ENCODE results near the gene NFATC3.

The NFATC3 gene

DNA sequence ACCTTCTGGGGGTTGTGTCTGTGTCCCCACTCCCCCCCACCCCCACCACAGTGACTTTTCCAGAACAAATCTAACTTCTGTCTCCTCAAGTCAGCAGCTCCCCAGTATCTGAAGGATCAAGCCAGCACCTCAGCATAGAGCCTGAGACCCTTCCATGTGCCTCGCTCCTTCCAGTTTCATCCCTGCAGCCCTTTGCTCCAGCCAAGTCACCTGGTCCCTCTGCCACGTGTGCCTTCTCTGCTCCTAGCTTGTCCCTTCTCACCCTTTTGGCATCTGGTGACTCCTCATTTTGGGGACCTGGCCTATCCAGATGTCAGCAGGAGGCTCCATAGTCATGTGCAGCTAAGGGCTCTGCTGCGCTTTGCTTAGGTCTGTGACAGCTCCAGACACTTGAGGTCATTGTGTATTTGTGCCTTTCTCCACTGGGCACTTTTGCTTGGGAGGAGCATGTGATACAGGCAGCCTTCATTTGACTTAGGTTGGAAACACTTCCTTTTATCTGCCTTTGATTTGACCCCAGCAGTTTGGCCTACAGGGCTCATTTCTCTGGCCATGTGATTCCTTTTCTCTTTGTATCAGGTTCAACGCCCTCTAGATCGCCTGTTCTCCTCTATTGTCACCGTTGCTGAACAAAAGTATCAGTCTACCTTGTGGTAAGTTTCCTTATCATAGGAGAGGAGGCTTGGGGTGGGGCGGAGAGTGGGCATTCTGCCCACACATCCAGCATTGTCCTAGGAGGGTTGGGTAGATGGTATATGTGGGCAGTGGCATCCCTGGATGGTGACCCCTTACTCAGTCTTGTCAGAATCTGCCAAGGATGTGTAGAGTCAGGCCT, 7.1 kb upstream of the NFATC3 start:
- Histone ChIP-seq H3K9ac (ENCODE audit: low read length) (no peak overlapping the region), H3K79me1 (ENCODE audit: low read length) (no peaks in the 10 kb centered on the region), H3K4ac (ENCODE audit: low read depth, low read length) (no peak overlapping the region), H3K27ac (ENCODE audit: low read depth, low read length) (no peak overlapping the region), H3K4me2 (ENCODE audit: low read length) (no peak overlapping the region), H3K18ac (ENCODE audit: low read length) (no peak overlapping the region), H3K4me1 (ENCODE audit: control insufficient read depth in 1 of 2, insufficient read depth in 2 of 2, low read length in 2 of 2) (peaks cover 0 to 2% of the 10 kb centered on the region in 2 experiments), H2AK5ac (ENCODE audit: low read length) (no peak overlapping the region), H3K23ac (ENCODE audit: low read length) (no peak overlapping the region), H2BK5ac (ENCODE audit: low read depth, low read length, poor library complexity) (no peak overlapping the region), H4K91ac (ENCODE audit: low read depth, low read length) (no peak overlapping the region), H3K14ac (ENCODE audit: low read length) (no peak overlapping the region), H2BK120ac (ENCODE audit: insufficient read depth, low read length, poor library complexity) (no peak overlapping the region), H2BK12ac (ENCODE audit: low read length) (no peak overlapping the region), H2AFZ (ENCODE audit: insufficient read depth, low read length, poor library complexity) (no peak overlapping the region), H3K4me3 (ENCODE audit: low read depth, low read length) (no peak overlapping the region), H3K9me3 (ENCODE audit: insufficient read depth, low read depth, low read length) (no peaks in the 10 kb centered on the region), H3K79me2 (ENCODE audit: control insufficient read depth, insufficient read depth, low read length, poor library complexity) (no peaks in the 10 kb centered on the region), H3K36me3 (ENCODE audit: control insufficient read depth in 1 of 2, insufficient read depth in 2 of 2, low read length in 2 of 2) (peaks cover 32 to 50% of the 10 kb centered on the region in 2 experiments), H4K12ac (ENCODE audit: low read depth, low read length) (no peak overlapping the region), H4K8ac (ENCODE audit: low read depth, low read length) (no peak overlapping the region), H3K27me3 (ENCODE audit: insufficient read depth, low read length) (no peaks in the 10 kb centered on the region)
- DNase-seq = no peak
- WGBS (ENCODE audit: extremely low coverage, insufficient coverage, insufficient read length) = no CpG with 5 or more reads among the region's 7 CpGs

DNA sequence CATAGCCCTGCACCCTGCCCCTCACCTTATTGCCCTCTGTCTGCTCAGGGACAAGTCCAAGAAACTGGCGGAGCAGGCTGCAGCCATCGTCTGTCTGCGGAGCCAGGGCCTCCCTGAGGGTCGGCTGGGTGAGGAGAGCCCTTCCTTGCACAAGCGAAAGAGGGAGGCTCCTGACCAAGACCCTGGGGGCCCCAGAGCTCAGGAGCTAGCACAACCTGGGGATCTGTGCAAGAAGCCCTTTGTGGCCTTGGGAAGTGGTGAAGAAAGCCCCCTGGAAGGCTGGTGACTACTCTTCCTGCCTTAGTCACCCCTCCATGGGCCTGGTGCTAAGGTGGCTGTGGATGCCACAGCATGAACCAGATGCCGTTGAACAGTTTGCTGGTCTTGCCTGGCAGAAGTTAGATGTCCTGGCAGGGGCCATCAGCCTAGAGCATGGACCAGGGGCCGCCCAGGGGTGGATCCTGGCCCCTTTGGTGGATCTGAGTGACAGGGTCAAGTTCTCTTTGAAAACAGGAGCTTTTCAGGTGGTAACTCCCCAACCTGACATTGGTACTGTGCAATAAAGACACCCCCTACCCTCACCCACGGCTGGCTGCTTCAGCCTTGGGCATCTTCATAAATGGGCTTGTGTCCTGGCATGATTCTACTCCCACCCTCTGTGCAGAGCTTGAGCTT, 6.3 kb upstream of the NFATC3 start:
- Histone ChIP-seq H2AK5ac (ENCODE audit: low read length) (no peak overlapping the region), H2BK12ac (ENCODE audit: low read length) (no peak overlapping the region), H3K27ac (ENCODE audit: low read depth, low read length) (no peak overlapping the region), H2BK5ac (ENCODE audit: low read depth, low read length, poor library complexity) (no peak overlapping the region), H4K91ac (ENCODE audit: low read depth, low read length) (no peak overlapping the region), H3K36me3 (ENCODE audit: control insufficient read depth in 1 of 2, insufficient read depth in 2 of 2, low read length in 2 of 2) (peaks cover 30 to 47% of the 10 kb centered on the region in 2 experiments), H4K12ac (ENCODE audit: low read depth, low read length) (no peak overlapping the region), H3K14ac (ENCODE audit: low read length) (no peak overlapping the region), H2AFZ (ENCODE audit: insufficient read depth, low read length, poor library complexity) (no peak overlapping the region), H3K4me2 (ENCODE audit: low read length) (no peak overlapping the region), H3K9ac (ENCODE audit: low read length) (no peak overlapping the region), H3K9me3 (ENCODE audit: insufficient read depth, low read depth, low read length) (no peaks in the 10 kb centered on the region), H4K8ac (ENCODE audit: low read depth, low read length) (no peak overlapping the region), H2BK120ac (ENCODE audit: insufficient read depth, low read length, poor library complexity) (no peak overlapping the region), H3K4me1 (ENCODE audit: control insufficient read depth in 1 of 2, insufficient read depth in 2 of 2, low read length in 2 of 2) (peaks cover 0 to 8% of the 10 kb centered on the region in 2 experiments), H3K4me3 (ENCODE audit: low read depth, low read length) (no peak overlapping the region), H3K79me1 (ENCODE audit: low read length) (peaks cover 2% of the 10 kb centered on the region), H3K27me3 (ENCODE audit: insufficient read depth, low read length) (no peaks in the 10 kb centered on the region), H3K4ac (ENCODE audit: low read depth, low read length) (no peak overlapping the region), H3K23ac (ENCODE audit: low read length) (no peak overlapping the region), H3K79me2 (ENCODE audit: control insufficient read depth, insufficient read depth, low read length, poor library complexity) (no peaks in the 10 kb centered on the region), H3K18ac (ENCODE audit: low read length) (no peak overlapping the region)
- no CpG with 5 or more reads among the region's 8 CpGs for whole genome bisulfite sequencing (ENCODE audit: extremely low coverage, insufficient coverage, insufficient read length)
- no peak for DNase-seq

DNA sequence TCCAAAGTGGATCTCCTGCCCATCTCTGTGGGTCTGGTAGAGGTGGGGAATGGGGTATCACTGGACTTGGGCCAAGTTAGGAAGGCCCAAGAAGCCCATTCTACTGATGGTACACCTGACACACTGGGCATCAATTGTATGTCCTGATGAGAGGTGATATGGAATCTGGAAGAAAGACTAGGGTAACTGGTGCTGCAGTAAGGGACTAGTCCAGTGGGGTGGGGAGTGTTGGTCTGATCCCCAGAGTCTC, 5.9 kb upstream of the NFATC3 start:
- no peak overlapping the region for H4K12ac ChIP-seq (ENCODE audit: low read depth, low read length)
- no peak overlapping the region for H3K23ac ChIP-seq (ENCODE audit: low read length)
- H3K9me3 ChIP-seq (ENCODE audit: insufficient read depth, low read depth, low read length) = no peaks in the 10 kb centered on the region
- no peak for DNase-seq
- H3K14ac ChIP-seq (ENCODE audit: low read length) = no peak overlapping the region
- H2AFZ ChIP-seq (ENCODE audit: insufficient read depth, low read length, poor library complexity) = no peak overlapping the region
- no peak overlapping the region for H4K91ac ChIP-seq (ENCODE audit: low read depth, low read length)
- no peak overlapping the region for H3K4ac ChIP-seq (ENCODE audit: low read depth, low read length)
- peaks cover 4 to 12% of the 10 kb centered on the region in 2 experiments for H3K4me1 ChIP-seq (ENCODE audit: control insufficient read depth in 1 of 2, insufficient read depth in 2 of 2, low read length in 2 of 2)
- H3K18ac ChIP-seq (ENCODE audit: low read length) = no peak overlapping the region
- H4K8ac ChIP-seq (ENCODE audit: low read depth, low read length) = no peak overlapping the region
- no peaks in the 10 kb centered on the region for H3K27me3 ChIP-seq (ENCODE audit: insufficient read depth, low read length)
- H3K79me2 ChIP-seq (ENCODE audit: control insufficient read depth, insufficient read depth, low read length, poor library complexity) = peaks cover under 1% of the 10 kb centered on the region
- no peak overlapping the region for H2AK5ac ChIP-seq (ENCODE audit: low read length)
- H2BK12ac ChIP-seq (ENCODE audit: low read length) = no peak overlapping the region
- H3K36me3 ChIP-seq (ENCODE audit: control insufficient read depth in 1 of 2, insufficient read depth in 2 of 2, low read length in 2 of 2) = peaks cover 26 to 43% of the 10 kb centered on the region in 2 experiments
- H3K4me2 ChIP-seq (ENCODE audit: low read length) = no peak overlapping the region
- H3K9ac ChIP-seq (ENCODE audit: low read length) = no peak overlapping the region
- no peak overlapping the region for H3K27ac ChIP-seq (ENCODE audit: low read depth, low read length)
- no peak overlapping the region for H2BK5ac ChIP-seq (ENCODE audit: low read depth, low read length, poor library complexity)
- H3K79me1 ChIP-seq (ENCODE audit: low read length) = peaks cover 6% of the 10 kb centered on the region
- no peak overlapping the region for H2BK120ac ChIP-seq (ENCODE audit: insufficient read depth, low read length, poor library complexity)
- H3K4me3 ChIP-seq (ENCODE audit: low read depth, low read length) = no peak overlapping the region

DNA sequence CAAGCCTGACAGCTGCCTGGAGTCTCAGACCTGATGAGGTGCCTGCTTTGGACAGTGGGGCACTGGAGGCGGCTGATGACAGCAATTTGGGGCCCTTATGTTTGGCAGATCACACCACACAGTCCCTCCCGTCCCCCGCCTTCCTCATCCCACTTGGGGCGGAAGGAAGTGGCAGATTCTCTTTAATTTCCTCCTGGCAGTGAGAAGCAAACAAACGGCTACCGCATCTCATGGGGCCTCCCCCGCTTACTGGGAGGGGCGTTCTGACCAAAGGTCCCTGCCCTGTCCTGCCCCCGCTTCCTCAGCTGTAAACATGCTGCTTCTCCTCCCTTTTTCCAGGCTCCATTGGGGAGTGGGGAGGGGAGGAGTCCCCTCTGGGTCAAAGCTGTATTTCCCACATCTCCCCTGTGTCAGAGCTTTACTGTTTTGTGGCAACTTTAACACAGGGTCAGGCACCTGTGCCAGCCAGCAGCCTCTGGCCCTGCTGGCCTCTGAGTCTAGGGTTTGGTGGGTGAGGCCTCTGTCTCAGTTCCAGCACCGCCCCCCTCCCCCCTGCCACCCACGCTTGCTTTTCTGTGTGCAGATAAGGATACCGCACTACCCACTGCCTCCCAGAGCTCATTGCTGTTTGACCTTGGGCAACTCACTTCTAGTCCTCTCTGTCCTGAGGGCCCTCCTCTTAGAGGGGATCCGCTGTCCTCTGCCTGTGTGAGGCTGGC, 5.4 kb upstream of the NFATC3 start:
- Histone ChIP-seq H3K14ac (ENCODE audit: low read length) (no peak overlapping the region), H4K91ac (ENCODE audit: low read depth, low read length) (no peak overlapping the region), H3K23ac (ENCODE audit: low read length) (no peak overlapping the region), H2AK5ac (ENCODE audit: low read length) (no peak overlapping the region), H3K9me3 (ENCODE audit: insufficient read depth, low read depth, low read length) (no peaks in the 10 kb centered on the region), H3K4me3 (ENCODE audit: low read depth, low read length) (no peak overlapping the region), H2BK5ac (ENCODE audit: low read depth, low read length, poor library complexity) (no peak overlapping the region), H3K9ac (ENCODE audit: low read length) (no peak overlapping the region), H2BK12ac (ENCODE audit: low read length) (no peak overlapping the region), H3K79me2 (ENCODE audit: control insufficient read depth, insufficient read depth, low read length, poor library complexity) (peaks cover 2% of the 10 kb centered on the region), H3K27ac (ENCODE audit: low read depth, low read length) (no peak overlapping the region), H3K4ac (ENCODE audit: low read depth, low read length) (no peak overlapping the region), H3K79me1 (ENCODE audit: low read length) (peaks cover 11% of the 10 kb centered on the region), H4K12ac (ENCODE audit: low read depth, low read length) (no peak overlapping the region), H3K27me3 (ENCODE audit: insufficient read depth, low read length) (no peaks in the 10 kb centered on the region), H3K18ac (ENCODE audit: low read length) (no peak overlapping the region), H2AFZ (ENCODE audit: insufficient read depth, low read length, poor library complexity) (no peak overlapping the region), H3K4me2 (ENCODE audit: low read length) (no peak overlapping the region), H2BK120ac (ENCODE audit: insufficient read depth, low read length, poor library complexity) (no peak overlapping the region), H3K4me1 (ENCODE audit: control insufficient read depth in 1 of 2, insufficient read depth in 2 of 2, low read length in 2 of 2) (peaks cover 4 to 14% of the 10 kb centered on the region in 2 experiments), H4K8ac (ENCODE audit: low read depth, low read length) (no peak overlapping the region), H3K36me3 (ENCODE audit: control insufficient read depth in 1 of 2, insufficient read depth in 2 of 2, low read length in 2 of 2) (peaks cover 22 to 38% of the 10 kb centered on the region in 2 experiments)
- DNase-seq = peak in 1 of 2 donors; percentile 8
- WGBS (ENCODE audit: extremely low coverage, insufficient coverage, insufficient read length) = no CpG with 5 or more reads among the region's 13 CpGs
